OCI-LY1 (cell line): ENCODE measurements around the gene CCNG2.

Experiments used
- H2AFZ ChIP-seq: fragments of 200-600 bp; sonication (generic), shearing (Covaris generic); 2 replicates; pipeline ENCODE4 v1.6.0; 2014; ENCODE audit warnings: antibody characterized with exemption, mild to moderate bottlenecking, low read length
- H3F3A ChIP-seq: fragments of 200-600 bp; sonication (generic), shearing (Covaris generic); 2 replicates; pipeline ENCODE4 v1.6.0; 2014; ENCODE audit warnings: mild to moderate bottlenecking, antibody characterized with exemption, low read length, moderate library complexity; ENCODE audit not compliant: insufficient read depth
- H3K27ac ChIP-seq: fragments of 200-600 bp; sonication (generic); 2 replicates; pipeline ENCODE4 v1.5.1; 2014; ENCODE audit warnings: low read length, mixed run types, mild to moderate bottlenecking, low read depth; ENCODE audit not compliant: poor library complexity, severe bottlenecking
- H3K27me3 ChIP-seq: fragments of 200-600 bp; sonication (generic); 2 replicates; pipeline ENCODE4 v1.6.0; 2014; ENCODE audit warnings: antibody characterized with exemption, mild to moderate bottlenecking, low read length, moderate library complexity; ENCODE audit not compliant: insufficient read depth
- H3K36me3 ChIP-seq: fragments of 200-600 bp; sonication (generic); 2 replicates; pipeline ENCODE4 v1.6.1; 2014; ENCODE audit warnings: mild to moderate bottlenecking, antibody characterized with exemption, low read length, moderate library complexity, mixed read lengths; ENCODE audit not compliant: insufficient read depth
- H3K4me1 ChIP-seq: fragments of 200-600 bp; sonication (generic); 2 replicates; pipeline ENCODE4 v1.5.1; 2014; ENCODE audit warnings: mild to moderate bottlenecking, low read length, moderate library complexity; ENCODE audit not compliant: insufficient read depth, severe bottlenecking
- H3K4me2 ChIP-seq: fragments of 200-600 bp; sonication (generic), shearing (Covaris generic); 2 replicates; pipeline ENCODE4 v1.6.1; 2014; ENCODE audit warnings: low read length
- H3K4me3 ChIP-seq: fragments of 200-600 bp; sonication (generic); 2 replicates; pipeline ENCODE4 v1.5.1; 2014; ENCODE audit warnings: low read length, low read depth, mild to moderate bottlenecking, mixed read lengths; ENCODE audit not compliant: poor library complexity, severe bottlenecking
- H3K79me2 ChIP-seq: fragments of 200-600 bp; shearing (Covaris generic); 2 replicates; pipeline ENCODE4 v1.6.1; 2016; ENCODE audit warnings: mixed run types, low read length, mixed read lengths; ENCODE audit not compliant: insufficient read depth
- H3K9ac ChIP-seq: fragments of 200-600 bp; sonication (generic), shearing (Covaris generic); 2 replicates; pipeline ENCODE4 v1.6.1; 2014; ENCODE audit warnings: mild to moderate bottlenecking, low read length, mixed read lengths
- H3K9me2 ChIP-seq: fragments of 200-600 bp; sonication (generic), shearing (Covaris generic); 2 replicates; pipeline ENCODE4 v1.6.1; 2014; ENCODE audit warnings: low read depth, mild to moderate bottlenecking, low read length, mixed read lengths
- H3K9me3 ChIP-seq: fragments of 200-600 bp; shearing (Covaris generic); 2 replicates; pipeline ENCODE4 v1.6.1; 2014; ENCODE audit warnings: low read length, mixed read lengths
- H4K20me1 ChIP-seq: fragments of 200-600 bp; sonication (generic), shearing (Covaris generic); 2 replicates; pipeline ENCODE4 v1.6.0; 2016; ENCODE audit warnings: mild to moderate bottlenecking, low read length; ENCODE audit not compliant: insufficient read depth
- CTCF ChIP-seq: fragments of 200-600 bp; sonication (generic), shearing (Covaris generic); IDR thresholded peaks from 2 replicates; pipeline ENCODE4 v1.5.1; 2017; ENCODE audit warnings: mild to moderate bottlenecking, antibody characterized with exemption, low read length, moderate library complexity, mixed read lengths
- EZH2 ChIP-seq: fragments of 200-600 bp; sonication (generic), shearing (Covaris generic); IDR thresholded peaks from 2 replicates; pipeline ENCODE4 v1.8.0; 2017; ENCODE audit warnings: borderline replicate concordance, mixed run types, mild to moderate bottlenecking, antibody characterized with exemption, low read length, moderate library complexity, mixed read lengths

The CCNG2 gene

GRCh38 chr4:77157859-77158486 is 966 bp downstream of the CCNG2 start:
- Histone ChIP-seq H3K4me3 (peak overlapping the region; percentile 91), H3K36me3 (peaks cover 54% of the 10 kb centered on the region), H3K27ac (peak overlapping the region; percentile 100), H3K27me3 (no peaks in the 10 kb centered on the region), H2AFZ (no peak overlapping the region), H3K79me2 (peaks cover 32% of the 10 kb centered on the region), H3K9ac (peak overlapping the region; percentile 96), H3K9me3 (no peaks in the 10 kb centered on the region), H4K20me1 (no peaks in the 10 kb centered on the region), H3K4me1 (peaks cover 57% of the 10 kb centered on the region), H3F3A (peaks cover 10% of the 10 kb centered on the region), H3K4me2 (peak overlapping the region; percentile 86), H3K9me2 (no peaks in the 10 kb centered on the region)
- TF ChIP-seq EZH2 (no peak), CTCF (peak; percentile 17; the same call in 1 of the 2 replicates)

GRCh38 chr4:77158487-77158861 is 1.5 kb downstream of the CCNG2 start:
- H3F3A ChIP-seq: peaks cover 10% of the 10 kb centered on the region
- H3K36me3 ChIP-seq: peaks cover 59% of the 10 kb centered on the region
- TF ChIP-seq CTCF (no peak), EZH2 (no peak)
- peak overlapping the region; percentile 91 for H3K4me3 ChIP-seq
- H3K27me3 ChIP-seq: no peaks in the 10 kb centered on the region
- peak overlapping the region; percentile 96 for H3K9ac ChIP-seq
- no peaks in the 10 kb centered on the region for H4K20me1 ChIP-seq
- H3K79me2 ChIP-seq: peaks cover 32% of the 10 kb centered on the region
- no peaks in the 10 kb centered on the region for H3K9me2 ChIP-seq
- no peaks in the 10 kb centered on the region for H3K9me3 ChIP-seq
- peaks cover 57% of the 10 kb centered on the region for H3K4me1 ChIP-seq
- H2AFZ ChIP-seq: no peak overlapping the region
- H3K4me2 ChIP-seq: peak overlapping the region; percentile 86
- H3K27ac ChIP-seq: peak overlapping the region; percentile 100

GRCh38 chr4:77159806-77160205 is 2.8 kb downstream of the CCNG2 start:
- no peaks in the 10 kb centered on the region for H4K20me1 ChIP-seq
- H3K9me3 ChIP-seq: no peaks in the 10 kb centered on the region
- H3K4me3 ChIP-seq: peak overlapping the region; percentile 91
- H3K79me2 ChIP-seq: peaks cover 32% of the 10 kb centered on the region
- no peak overlapping the region for H2AFZ ChIP-seq
- H3K4me1 ChIP-seq: peaks cover 43% of the 10 kb centered on the region
- no peak for TF ChIP-seq CTCF
- TF ChIP-seq EZH2: no peak
- no peaks in the 10 kb centered on the region for H3K9me2 ChIP-seq
- H3K9ac ChIP-seq: no peak overlapping the region; the same call in 1 of the 2 replicates
- H3K27me3 ChIP-seq: no peaks in the 10 kb centered on the region
- no peak overlapping the region for H3K27ac ChIP-seq
- H3F3A ChIP-seq: peaks cover 10% of the 10 kb centered on the region
- peaks cover 73% of the 10 kb centered on the region for H3K36me3 ChIP-seq
- peak overlapping the region; percentile 86 for H3K4me2 ChIP-seq
